Stomach (tissue), 4 donors: Measurements from ENCODE around the gene CNST.

Source experiments
- EP300 ChIP-seq: sonication (generic); formaldehyde crosslinking; IDR thresholded peaks from one replicate; pipeline ENCODE4 v1.6.1; 2017; ENCODE audit warnings: antibody characterized with exemption
- POLR2A ChIP-seq, 4 donors: fragments of 450-650 bp; IDR thresholded peaks; one replicate each; pipeline ENCODE4 v1.6.1; 2016; ENCODE audit warnings: antibody characterized with exemption in 4 of 4, control low read depth in 2 of 4, mild to moderate bottlenecking in 1 of 4, moderate library complexity in 1 of 4
- POLR2AphosphoS5 ChIP-seq, 3 donors: sonication (generic); formaldehyde crosslinking; IDR thresholded peaks; one replicate each; pipeline ENCODE4 v1.6.1; 2016; ENCODE audit warnings: antibody characterized with exemption in 3 of 3
- TF ChIP-seq, protein P1 (sequence below), 7 experiments: fragments of 450-650 bp in 4 of 7; fragments of 200-600 bp in 3 of 7; sonication (generic) in 3 of 7; IDR thresholded peaks; one replicate each; pipeline ENCODE4 v1.5.1; 2016 to 2019; ENCODE audit warnings: antibody characterized with exemption in 7 of 7, control low read depth in 2 of 7, mild to moderate bottlenecking in 1 of 7

- TF ChIP-seq, protein P1, sequence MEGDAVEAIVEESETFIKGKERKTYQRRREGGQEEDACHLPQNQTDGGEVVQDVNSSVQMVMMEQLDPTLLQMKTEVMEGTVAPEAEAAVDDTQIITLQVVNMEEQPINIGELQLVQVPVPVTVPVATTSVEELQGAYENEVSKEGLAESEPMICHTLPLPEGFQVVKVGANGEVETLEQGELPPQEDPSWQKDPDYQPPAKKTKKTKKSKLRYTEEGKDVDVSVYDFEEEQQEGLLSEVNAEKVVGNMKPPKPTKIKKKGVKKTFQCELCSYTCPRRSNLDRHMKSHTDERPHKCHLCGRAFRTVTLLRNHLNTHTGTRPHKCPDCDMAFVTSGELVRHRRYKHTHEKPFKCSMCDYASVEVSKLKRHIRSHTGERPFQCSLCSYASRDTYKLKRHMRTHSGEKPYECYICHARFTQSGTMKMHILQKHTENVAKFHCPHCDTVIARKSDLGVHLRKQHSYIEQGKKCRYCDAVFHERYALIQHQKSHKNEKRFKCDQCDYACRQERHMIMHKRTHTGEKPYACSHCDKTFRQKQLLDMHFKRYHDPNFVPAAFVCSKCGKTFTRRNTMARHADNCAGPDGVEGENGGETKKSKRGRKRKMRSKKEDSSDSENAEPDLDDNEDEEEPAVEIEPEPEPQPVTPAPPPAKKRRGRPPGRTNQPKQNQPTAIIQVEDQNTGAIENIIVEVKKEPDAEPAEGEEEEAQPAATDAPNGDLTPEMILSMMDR (IDR thresholded peaks at IDR 0.05), result no peak
- no peak for TF ChIP-seq POLR2A (IDR thresholded peaks at IDR 0.05)
- no peak for TF ChIP-seq POLR2AphosphoS5 (IDR thresholded peaks at IDR 0.05)
- no peak for TF ChIP-seq EP300
Measured at GRCh38 chr1:246680696-246681130, 114.5 kb downstream of the CNST start.
